Measurements from ENCODE around the gene KCNJ9. TPM values are rescaled to one million over a fixed set of nuclear protein-coding genes. Genes with fewer than 3 reads are reported as not detected.

The KCNJ9 gene
- total RNA-seq, 1 donor from 2014 or later, result not detected

DNA sequence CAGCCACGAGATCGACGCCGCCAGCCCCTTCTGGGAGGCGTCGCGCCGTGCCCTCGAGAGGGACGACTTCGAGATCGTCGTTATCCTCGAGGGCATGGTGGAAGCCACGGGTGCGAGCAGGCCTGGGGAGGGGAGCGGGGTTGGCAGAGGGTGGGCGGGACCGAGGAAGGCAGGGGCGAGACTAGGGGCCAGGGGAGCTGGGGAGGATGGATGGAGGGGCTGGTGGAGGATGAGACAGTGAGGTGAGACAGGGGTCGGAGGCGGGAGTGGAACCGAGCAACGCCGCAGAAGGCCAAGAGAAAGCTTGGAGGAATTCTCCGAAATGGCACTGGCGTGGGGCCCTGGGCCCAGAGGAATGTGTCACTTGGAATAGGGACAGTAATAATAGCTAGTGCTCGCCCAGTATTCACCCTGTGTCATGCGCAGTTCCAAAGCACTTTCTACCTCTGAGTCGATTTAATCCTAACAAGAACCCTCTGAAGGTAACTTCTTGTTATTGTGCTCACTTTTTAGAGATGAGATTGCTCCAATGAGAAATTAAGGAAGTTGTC is 3.5 kb downstream of the KCNJ9 start:
- no peak for DNase-seq (ENCODE audit: low spot score)
- intact Hi-C loops (cut with DNase I), result loop anchor here (5.0 kb wide), 2 partner anchors 38 to 292 kb away; no protein-coding TSS in a partner anchor

GRCh38 chr1:160085686-160086455 is 4.5 kb downstream of the KCNJ9 start:
- intact Hi-C loops (cut with DNase I), result loop anchor here (5.0 kb wide), 1 partner anchor 291 kb away; no protein-coding TSS in a partner anchor
- peak; percentile 85 for DNase-seq (ENCODE audit: low spot score)

- no peak for DNase-seq (ENCODE audit: low spot score)
- intact Hi-C loops (cut with DNase I), result loop anchor here (5.0 kb wide), 1 partner anchor 291 kb away; no protein-coding TSS in a partner anchor
These were observed 5.1 kb downstream of the KCNJ9 start for GRCh38 chr1:160086456-160086892.

DNA sequence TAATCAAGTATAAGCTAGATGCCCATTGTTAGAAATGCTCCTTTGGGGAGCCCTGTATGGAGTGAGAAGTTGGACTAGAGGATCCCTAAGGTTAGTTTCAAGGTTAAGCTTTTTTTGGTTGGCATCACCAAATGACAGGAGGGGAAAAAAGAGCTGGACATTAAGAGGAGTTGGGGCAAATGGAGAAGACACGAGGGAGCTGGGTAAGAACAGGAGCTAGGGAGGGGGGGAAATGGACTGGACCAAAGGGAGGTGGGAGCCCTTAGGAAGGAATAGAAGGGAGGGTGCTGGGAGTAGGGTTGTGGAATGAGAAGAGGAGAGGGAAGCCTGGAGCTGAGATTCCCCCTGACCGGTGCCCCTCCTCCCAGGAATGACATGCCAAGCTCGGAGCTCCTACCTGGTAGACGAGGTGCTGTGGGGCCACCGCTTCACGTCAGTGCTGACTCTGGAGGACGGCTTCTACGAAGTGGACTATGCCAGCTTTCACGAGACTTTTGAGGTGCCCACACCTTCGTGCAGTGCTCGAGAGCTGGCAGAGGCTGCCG is 5.9 kb downstream of the KCNJ9 start:
- intact Hi-C loops (cut with DNase I), result loop anchor here (5.0 kb wide), 1 partner anchor 290 kb away; no protein-coding TSS in a partner anchor
- DNase-seq (ENCODE audit: low spot score), result no peak

DNA sequence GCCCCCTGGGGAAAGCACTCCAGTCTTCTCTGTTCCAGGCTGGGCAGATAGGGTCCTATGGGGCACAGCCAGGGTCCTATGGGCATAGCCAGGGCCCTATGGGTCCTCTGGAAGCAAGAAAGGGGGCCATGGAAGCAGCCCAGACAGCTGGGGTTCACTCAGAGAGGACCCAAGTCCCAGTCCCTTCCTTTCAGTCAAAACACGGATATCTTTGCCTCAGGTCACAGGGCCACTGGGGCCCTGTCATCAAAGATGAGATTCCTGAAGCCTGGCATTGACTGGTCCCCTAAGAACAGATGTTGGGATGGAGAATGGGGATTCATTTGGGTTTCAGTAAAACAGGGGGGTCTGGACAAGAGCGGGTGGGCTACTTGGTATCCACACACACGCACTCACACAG is 8.5 kb downstream of the KCNJ9 start:
- DNase-seq (ENCODE audit: low spot score), result no peak
- intact Hi-C loops (cut with DNase I), result loop anchor here (5.0 kb wide), 1 partner anchor 287 kb away; no protein-coding TSS in a partner anchor

DNA sequence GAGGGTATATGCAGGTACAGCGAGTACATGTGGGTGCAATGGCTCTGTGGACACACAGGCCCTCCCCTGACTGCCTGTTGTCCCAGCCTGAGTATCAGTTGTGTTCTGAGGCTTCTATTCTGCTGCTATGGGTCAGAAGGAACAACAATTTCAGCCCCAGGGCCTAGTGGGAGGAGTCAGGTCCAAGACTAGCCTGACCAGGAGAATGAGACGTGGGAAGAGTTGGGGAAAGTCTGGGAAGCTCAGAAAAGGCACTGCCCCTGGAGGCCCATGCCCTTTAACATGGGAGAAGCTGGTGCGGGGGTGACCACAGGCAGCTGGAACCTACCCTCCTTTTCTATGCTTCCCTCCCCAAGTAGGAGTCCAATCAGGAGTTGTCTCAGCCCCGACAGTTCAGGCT is 9.4 kb downstream of the KCNJ9 start:
- DNase-seq (ENCODE audit: low spot score), result no peak
- intact Hi-C loops (cut with DNase I), result no loop called here

- no peak for DNase-seq (ENCODE audit: low spot score)
- intact Hi-C loops (cut with DNase I), result no loop called here
These were observed 10.4 kb downstream of the KCNJ9 start for GRCh38 chr1:160091666-160092223.

DNA sequence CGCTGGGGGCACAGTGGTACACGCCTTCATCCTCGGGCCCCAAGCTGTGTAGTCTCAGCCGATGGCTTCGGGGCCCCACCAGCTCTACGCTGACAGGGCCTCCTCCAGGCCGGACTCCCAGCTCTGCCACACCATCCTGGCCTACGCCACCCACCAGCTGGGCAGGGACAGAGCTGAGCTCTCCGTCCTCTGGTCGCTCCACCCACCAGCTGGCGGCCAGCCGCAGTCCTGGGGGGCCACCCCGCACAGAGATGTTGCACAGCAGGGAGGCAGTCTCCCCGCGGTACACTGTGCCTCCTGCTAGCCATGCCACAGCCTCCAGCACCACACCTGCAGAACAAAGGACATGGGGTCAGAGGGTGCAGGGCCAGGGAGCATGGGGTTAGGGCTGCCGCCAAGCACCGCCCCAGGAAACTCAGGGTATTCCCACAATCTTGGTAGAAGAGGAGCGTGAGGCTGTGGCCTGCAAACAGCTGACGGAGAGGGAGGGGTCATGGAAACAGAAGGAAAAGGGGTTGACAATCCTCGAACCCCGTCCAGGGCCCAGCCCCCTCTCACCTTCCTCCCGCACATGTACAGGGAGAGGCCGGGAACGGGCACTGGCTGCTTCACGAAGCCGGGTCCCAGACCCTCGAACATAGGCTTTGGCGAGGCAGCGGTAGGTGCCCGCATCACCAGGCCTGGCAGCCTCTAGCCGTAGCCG is 11.2 kb downstream of the KCNJ9 start:
- intact Hi-C loops (cut with DNase I), result no loop called here
- DNase-seq (ENCODE audit: low spot score), result no peak

DNA sequence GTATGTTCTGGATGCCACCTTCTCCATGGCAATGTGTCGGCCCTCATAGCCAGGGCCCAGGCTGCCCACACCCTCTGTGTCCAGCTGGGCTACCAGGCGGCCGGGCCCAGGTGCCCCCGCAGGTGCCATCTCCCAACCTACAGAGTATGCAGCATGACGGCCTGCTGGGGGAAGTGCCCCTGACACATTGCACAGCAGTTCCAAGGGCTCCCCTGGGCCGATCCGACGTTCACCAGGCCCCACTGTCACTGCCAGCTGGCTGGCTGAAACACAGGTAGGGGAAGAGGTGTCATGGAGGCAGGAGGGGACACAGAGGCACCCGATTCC is 11.7 kb downstream of the KCNJ9 start:
- DNase-seq (ENCODE audit: low spot score), result no peak
- intact Hi-C loops (cut with DNase I), result no loop called here

DNA sequence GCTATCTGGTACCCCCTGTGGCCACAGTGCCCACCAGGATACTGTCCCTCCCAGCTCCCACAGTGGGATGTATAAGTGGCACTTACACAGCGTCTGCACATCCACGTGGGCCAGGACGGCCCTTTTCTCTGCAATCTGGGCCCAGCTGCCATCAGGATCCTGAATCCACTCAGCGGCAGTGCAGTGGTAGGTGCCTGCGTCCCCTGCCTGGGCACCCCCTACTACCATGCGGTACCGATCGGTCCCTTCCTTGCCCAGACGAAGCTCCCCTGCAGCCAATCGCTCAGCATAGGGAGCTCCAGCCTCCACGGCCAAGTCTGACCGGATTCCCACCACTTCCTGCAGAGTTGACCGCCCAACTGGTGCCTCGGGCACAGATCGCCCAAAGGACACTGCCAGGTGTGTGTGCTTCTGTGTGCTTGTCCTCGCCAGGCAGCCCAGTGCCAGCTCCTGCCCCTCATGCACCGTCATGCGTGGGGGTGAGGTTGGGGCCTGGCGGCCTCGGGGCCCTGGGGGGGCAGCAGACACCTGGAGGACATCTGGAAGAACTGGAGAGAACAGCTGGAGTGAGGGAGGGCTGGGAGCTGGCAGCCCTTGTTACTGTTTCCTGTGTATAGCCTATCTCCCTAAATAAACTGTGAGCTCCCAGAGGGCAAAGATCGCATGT is 12.4 kb downstream of the KCNJ9 start:
- intact Hi-C loops (cut with DNase I), result no loop called here
- no peak for DNase-seq (ENCODE audit: low spot score)

DNA sequence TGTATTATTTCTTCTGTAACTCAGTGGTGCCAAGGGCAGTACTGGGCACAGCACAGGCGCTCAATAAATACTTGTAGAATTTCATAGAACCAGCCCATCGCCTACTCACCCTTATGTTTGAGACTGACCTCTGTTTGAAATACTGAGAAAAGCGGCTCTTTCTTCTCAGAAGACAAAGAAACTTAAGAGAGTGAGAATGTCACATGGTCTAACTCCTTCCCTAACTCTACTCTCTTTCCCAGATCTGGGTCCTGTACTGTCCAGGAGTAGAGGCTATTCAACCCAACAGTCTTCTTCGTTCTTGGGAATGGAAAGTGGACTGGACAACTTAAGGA is 12.9 kb downstream of the KCNJ9 start:
- no peak for DNase-seq (ENCODE audit: low spot score)
- intact Hi-C loops (cut with DNase I), result no loop called here

GRCh38 chr1:160094806-160095205 is 13.5 kb downstream of the KCNJ9 start:
- intact Hi-C loops (cut with DNase I), result no loop called here
- no peak for DNase-seq (ENCODE audit: low spot score)

- DNase-seq (ENCODE audit: low spot score), result no peak
- intact Hi-C loops (cut with DNase I), result no loop called here
These were observed 14.2 kb downstream of the KCNJ9 start for GRCh38 chr1:160095382-160096105.

DNA sequence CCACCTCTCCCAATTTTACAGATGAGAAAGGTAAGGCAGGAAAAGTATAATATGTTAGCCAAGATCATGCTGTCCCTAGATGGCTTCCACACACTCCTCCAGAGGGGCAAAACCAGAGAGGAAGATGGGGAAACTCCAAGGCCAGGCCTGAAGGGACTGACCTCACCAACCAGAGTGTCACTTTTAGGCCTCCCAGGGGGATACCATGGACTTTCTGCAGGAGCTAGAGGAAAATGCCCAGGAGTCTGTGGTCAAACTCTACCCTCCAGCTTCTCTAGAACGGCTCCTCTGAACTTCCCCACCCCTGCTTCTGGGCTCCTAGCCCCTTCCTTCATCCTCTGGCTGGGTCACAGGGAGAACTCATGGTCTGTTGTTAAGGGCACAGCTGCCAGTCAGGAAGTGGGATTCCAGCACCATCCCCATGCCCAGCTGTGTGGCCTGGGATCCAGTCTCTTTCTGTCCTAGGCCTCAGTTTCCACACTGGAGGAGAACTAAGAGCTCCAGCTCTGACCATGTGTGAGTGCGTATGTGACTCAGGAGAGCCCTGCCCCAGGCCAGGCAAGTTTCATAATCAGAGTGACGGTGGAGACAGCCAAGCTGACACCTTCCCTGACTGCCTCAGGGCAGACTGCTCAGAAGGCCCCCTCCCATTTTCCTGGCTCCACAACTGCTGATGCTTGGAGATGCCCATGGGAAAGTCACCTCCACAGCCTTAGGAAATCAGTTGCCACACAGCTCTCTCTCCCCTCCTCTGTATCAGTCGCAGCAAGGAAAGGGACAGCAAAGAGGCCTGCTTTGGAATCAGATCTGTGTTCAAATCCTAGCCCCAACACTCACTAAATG is 15.2 kb downstream of the KCNJ9 start:
- no peak for DNase-seq (ENCODE audit: low spot score)
- intact Hi-C loops (cut with DNase I), result no loop called here

DNA sequence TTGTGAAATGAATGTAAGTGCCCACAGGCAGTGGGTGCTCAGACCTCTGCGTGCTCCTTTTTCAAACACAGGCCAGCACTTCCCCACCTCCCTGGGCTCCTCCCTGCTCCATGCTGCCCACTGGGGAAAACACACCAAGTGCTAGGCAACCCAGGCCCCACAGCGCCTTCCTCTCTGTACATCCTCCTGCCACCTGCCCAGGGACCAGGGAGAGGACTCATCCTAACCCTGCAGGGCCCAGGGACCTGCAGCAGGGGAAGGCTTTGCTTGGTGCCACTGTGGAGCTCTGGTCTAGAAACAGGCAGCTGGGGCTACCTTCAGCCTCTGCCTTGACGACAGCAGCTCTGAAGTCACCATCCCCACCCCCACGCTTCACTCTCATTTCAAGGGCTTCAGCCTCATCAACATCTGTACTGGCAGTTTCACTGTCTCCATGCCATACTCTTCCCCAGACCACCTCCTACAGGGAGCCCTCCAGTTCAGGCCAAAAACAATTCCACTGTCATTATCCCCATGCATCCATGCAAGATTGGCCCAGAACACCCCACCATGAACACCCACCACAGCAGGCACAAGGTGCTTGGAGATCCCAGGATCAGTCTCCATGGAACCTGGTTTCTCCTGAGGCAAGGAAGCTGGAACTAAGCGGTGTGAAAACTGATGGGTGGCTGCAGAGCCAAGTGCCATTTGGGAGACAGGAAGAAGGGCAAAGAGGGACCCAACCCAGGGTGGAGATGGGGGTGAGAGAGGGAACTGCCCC is 16.0 kb downstream of the KCNJ9 start:
- intact Hi-C loops (cut with DNase I), result no loop called here
- no peak for DNase-seq (ENCODE audit: low spot score)

DNA sequence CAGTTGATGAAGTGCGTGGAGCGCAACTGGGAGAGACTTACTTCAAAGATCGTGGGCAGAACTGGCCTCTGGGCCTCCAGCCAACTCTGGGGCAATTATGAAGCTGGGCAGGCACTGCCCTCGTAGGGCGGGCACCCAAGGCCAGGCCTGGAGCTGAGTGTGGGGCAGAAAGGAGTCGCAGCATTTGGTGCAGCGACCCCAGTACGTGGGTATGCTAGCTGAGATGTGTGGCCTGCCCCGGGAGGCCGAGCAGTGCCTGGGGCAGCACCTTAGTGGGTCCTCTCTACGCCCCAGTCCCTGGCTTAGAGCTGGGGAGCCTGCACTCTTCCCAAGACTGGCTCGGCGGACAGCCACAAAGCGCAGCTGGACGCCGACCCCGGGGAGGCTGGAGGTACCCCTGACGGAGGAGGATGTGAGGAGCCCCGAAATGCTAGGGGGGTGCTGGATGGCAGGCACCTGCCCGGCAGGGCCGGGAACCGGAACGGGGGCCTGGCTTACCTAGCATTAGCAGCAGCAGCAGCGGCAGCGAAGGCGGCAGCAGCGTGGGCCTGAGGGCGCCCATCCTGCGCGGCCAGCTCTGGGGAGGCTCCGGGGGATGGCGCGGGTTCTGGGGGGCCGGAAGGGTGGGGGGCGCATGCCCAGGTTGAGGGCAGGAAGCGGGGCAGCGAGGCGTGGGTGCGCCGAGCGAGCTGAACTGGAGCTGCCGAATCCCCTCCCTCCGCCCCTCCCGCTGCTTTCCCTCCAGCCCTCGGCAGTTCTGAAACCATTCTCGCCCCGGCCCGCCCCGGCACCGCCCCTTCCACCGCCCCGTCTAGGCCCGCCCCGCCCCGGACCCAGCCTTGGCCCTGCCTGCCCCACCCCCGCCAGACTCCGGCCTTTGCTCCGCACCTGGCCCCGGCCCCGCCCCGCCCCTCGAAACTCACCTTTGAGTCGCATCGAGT is 16.8 kb downstream of the KCNJ9 start, which contains the start of gene IGSF8:
Gene IGSF8 (minus strand): TSS at position 709 of the 941 bp plus-strand sequence. CDS start 147 bp downstream, at position 562.
- peak; percentile 94 for DNase-seq (ENCODE audit: low spot score)
- intact Hi-C loops (cut with DNase I), result no loop called here

Data from cardiac septum (tissue), 1 donor.